ENCODE data around the gene CFAP58.

Gene CFAP58

GRCh38 chr10:104371753-104372152 is 18.1 kb downstream of the CFAP58 start:
- no peak for DNase-seq (ENCODE audit: low read depth, low spot score)

GRCh38 chr10:104374591-104374990 is 21.0 kb downstream of the CFAP58 start:
- no peak for DNase-seq (ENCODE audit: low read depth, low spot score)

- DNase-seq (ENCODE audit: low read depth, low spot score), result no peak
Observed at GRCh38 chr10:104376784-104377300, 23.2 kb downstream of the CFAP58 start.

- DNase-seq (ENCODE audit: low read depth, low spot score), result no peak
Observed at GRCh38 chr10:104380336-104380735, 26.7 kb downstream of the CFAP58 start.

- no peak for DNase-seq (ENCODE audit: low read depth, low spot score)
Observed at GRCh38 chr10:104387130-104387888, 33.7 kb downstream of the CFAP58 start.

- no peak for DNase-seq (ENCODE audit: low read depth, low spot score)
Observed at GRCh38 chr10:104388830-104389229, 35.2 kb downstream of the CFAP58 start.

GRCh38 chr10:104391150-104391968 is 37.7 kb downstream of the CFAP58 start:
- DNase-seq (ENCODE audit: low read depth, low spot score), result no peak

- no peak for DNase-seq (ENCODE audit: low read depth, low spot score)
Observed at GRCh38 chr10:104391969-104392296, 38.3 kb downstream of the CFAP58 start.

- no peak for DNase-seq (ENCODE audit: low read depth, low spot score)
Observed at GRCh38 chr10:104393387-104393786, 39.8 kb downstream of the CFAP58 start.

GRCh38 chr10:104396581-104396980 is 42.9 kb downstream of the CFAP58 start:
- no peak for DNase-seq (ENCODE audit: low read depth, low spot score)

GRCh38 chr10:104403636-104404035 is 50.0 kb downstream of the CFAP58 start:
- no peak for DNase-seq (ENCODE audit: low read depth, low spot score)

GRCh38 chr10:104406715-104407650 is 53.4 kb downstream of the CFAP58 start:
- DNase-seq (ENCODE audit: low read depth, low spot score), result no peak

- no peak for DNase-seq (ENCODE audit: low read depth, low spot score)
Observed at GRCh38 chr10:104413528-104413927, 59.9 kb downstream of the CFAP58 start.

GRCh38 chr10:104415526-104416165 is 62.0 kb downstream of the CFAP58 start:
- no peak for DNase-seq (ENCODE audit: low read depth, low spot score)

- DNase-seq (ENCODE audit: low read depth, low spot score), result no peak
Observed at GRCh38 chr10:104416851-104417250, 63.2 kb downstream of the CFAP58 start.

- DNase-seq (ENCODE audit: low read depth, low spot score), result no peak
Observed at GRCh38 chr10:104417637-104418292, 64.1 kb downstream of the CFAP58 start.

- DNase-seq (ENCODE audit: low read depth, low spot score), result no peak
Observed at GRCh38 chr10:104424719-104425118, 71.1 kb downstream of the CFAP58 start.

GRCh38 chr10:104427989-104428388 is 74.4 kb downstream of the CFAP58 start:
- DNase-seq (ENCODE audit: low read depth, low spot score), result no peak

GRCh38 chr10:104429846-104430245 is 76.2 kb downstream of the CFAP58 start:
- no peak for DNase-seq (ENCODE audit: low read depth, low spot score)

GRCh38 chr10:104430360-104430759 is 76.7 kb downstream of the CFAP58 start:
- DNase-seq (ENCODE audit: low read depth, low spot score), result no peak

GRCh38 chr10:104433669-104434068 is 80.0 kb downstream of the CFAP58 start:
- no peak for DNase-seq (ENCODE audit: low read depth, low spot score)
